COLO668 (cell line): Measurements from ENCODE around the gene ZDHHC8.

Experiments
- DNase-seq: peaks from one replicate; lab custom pipeline; 2025; ENCODE audit not compliant: unreplicated experiment; lab: John Stamatoyannopoulos, UW

Gene ZDHHC8

DNA sequence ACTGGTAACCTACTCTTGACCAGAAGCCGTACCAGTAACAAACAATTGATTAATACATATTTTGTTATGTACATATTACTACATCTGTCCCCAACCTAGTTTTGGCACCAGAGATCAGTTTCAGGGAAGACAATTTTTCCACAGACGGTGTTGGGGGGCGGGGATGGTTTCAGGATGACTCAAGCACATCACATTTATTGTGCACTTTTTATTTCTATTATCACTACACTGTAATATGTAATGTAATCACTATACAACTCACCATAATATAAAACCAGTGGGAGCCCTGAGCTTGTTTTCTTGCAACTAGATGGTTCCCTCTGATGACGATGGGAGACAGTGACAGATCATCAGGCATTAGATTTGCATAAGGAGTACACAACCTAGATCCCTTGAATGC, 36.1 kb upstream of the ZDHHC8 start:
- DNase-seq, result no peak

GRCh38 chr22:20096574-20097420, 34.8 kb upstream of the ZDHHC8 start:
- no peak for DNase-seq

DNA sequence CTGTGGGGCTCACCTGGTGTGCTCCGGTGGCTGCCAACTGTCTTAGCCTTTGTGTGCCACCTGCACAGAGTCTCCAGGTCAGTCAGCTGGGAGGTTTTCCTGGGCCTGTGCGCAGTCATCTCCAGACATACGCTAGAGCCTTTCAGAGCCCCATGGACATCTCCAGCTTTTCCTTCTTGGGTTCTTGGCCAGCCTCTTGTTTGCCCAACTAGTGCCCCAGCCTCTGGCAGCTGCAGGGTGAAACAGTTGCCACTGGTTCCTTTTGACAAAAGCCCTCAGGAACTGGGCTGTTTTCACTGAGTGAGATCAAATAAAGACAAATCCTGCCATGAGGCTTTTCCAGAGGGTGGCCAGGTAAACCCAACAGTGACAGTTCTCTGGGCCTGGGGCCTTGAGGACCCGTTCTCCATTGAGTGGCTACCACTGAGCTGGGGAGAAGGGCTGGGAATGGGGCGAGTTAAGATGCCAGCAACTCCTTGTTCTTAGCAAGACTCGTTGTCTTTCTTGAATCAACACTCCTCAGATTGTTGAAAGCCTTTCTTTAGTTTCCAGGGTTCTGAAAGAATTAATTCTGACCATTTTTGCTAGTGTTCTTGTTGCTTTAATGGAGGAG, 32.4 kb upstream of the ZDHHC8 start:
- DNase-seq, result no peak

DNA sequence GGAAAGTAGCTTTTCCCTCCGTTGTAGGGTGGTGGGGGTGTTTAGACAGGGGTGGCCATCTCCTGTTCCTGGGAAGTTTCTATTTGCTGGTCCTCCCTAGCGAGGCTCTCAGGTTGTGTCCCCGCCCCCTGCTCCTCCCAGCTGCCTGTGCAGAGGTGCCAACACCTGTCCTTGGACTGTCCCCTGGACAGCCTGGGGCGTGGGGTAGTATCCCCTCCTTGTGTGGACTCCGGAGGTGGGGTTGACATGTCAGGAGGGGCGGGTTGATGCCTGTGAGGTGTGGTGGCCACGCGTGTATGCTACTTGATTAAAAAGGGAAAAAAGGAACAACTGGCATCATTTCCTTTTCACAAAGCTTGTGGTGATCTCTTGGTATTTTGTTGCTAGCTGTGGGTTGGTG, 30.0 kb upstream of the ZDHHC8 start:
- no peak for DNase-seq

GRCh38 chr22:20102203-20102780, 29.3 kb upstream of the ZDHHC8 start:
- DNase-seq, result no peak

GRCh38 chr22:20105456-20106204, 26.0 kb upstream of the ZDHHC8 start:
- no peak for DNase-seq

- DNase-seq, result no peak
Observed at GRCh38 chr22:20106205-20106848, 25.3 kb upstream of the ZDHHC8 start.

GRCh38 chr22:20106849-20107237, 24.8 kb upstream of the ZDHHC8 start:
- DNase-seq, result no peak

DNA sequence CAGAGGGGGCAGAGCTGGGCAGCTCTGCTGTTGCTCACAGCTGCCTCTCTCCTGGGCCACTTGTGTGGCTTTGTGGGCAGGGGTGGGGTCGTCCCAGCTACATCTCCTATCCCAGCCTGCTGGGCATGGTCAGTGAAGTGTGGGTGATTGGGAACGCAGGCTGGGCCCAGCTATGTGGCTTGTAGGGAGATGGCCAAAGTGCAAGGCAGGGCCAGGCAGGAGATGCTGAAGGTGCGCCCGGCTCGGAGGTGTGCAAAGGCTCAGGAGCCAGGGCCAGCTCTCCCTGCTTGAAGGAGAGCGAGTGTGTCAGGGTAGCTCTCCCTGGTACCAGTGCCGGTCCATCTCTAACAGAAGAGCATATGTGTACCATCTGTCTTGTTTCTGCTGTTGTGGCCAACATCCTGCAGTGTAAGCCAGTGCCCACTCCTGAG, 24.1 kb upstream of the ZDHHC8 start:
- no peak for DNase-seq

- no peak for DNase-seq
Observed at GRCh38 chr22:20107951-20108756, 23.4 kb upstream of the ZDHHC8 start.

DNA sequence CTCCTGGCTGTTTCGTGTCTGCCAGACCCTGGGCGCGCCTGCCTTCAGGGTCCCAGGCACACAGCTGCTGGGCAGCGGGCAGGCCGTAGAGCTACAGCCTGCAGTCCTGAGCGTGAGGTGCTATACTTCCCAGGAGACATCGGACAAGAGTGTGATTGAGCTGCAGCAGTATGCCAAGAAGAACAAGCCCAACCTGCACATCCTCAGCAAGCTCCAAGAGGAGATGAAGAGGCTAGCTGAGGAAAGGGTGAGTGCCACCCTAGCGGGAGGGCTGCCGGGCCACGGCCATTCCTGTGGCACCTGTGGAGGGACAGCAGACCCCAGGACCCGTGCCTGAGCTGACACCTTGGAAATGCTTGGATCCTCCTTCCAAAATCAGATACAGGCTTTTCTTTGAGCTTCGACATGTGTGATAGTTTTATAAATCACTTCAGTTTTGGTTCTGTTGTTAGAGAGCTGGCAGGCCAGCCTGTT, 22.8 kb upstream of the ZDHHC8 start:
- DNase-seq, result no peak

- no peak for DNase-seq
Observed at GRCh38 chr22:20109411-20110358, 21.9 kb upstream of the ZDHHC8 start.

GRCh38 chr22:20110359-20110985, 21.1 kb upstream of the ZDHHC8 start:
- DNase-seq, result no peak

- DNase-seq, result peak; percentile 16
Observed at GRCh38 chr22:20111045-20111688, 20.4 kb upstream of the ZDHHC8 start.

- DNase-seq, result no peak
Observed at GRCh38 chr22:20111689-20112622, 19.6 kb upstream of the ZDHHC8 start.

DNA sequence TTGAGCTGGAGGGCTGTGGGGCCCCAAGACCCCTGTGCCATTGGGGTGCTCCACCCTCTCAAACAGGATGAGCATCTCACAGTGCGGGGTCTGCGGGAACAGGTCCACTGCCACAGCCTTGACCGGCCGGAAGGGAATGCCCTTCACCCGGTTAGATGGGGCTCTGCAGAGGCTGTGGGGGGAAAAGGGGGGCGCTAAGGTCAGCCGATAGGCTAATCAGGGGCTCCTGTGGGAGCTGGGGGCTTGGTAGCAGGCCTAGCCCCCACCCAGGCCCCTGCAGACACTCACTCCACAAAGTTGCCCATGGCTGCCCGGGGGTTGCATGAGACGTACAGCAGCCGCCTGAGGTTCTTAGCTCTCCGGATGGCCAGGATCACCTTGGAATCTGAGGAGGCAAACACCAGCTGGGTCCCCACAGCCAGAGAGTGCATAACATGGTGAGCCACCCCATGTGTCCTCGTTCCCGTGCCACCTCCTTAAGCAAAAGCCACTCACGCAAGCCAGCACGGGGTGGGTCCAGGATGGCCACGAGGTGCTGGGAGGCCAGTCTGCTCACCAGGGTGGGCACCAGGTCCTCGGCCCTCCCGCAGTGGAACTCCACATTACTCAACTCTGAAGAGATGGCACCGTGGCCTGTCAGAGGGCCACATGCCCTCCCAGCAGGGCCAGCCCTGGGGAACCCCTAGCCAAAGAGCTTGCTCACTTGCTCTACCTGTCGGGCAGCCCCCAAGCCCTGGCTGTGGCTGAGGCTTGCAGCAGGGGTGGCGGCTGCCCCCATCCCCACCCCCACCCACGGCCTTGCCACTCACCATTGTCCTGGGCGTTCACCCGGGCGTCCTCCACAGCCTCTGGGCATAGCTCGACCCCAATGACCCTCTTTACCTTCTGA, 18.7 kb upstream of the ZDHHC8 start:
- DNase-seq, result no peak
